Forelimb muscle (tissue), 1 donor: ENCODE data around the gene MEP1B. TPM values are rescaled to one million over a fixed set of nuclear protein-coding genes. Genes with fewer than 3 reads are reported as not detected.
"Not testable (repeated sequence)": the region's sequence is repeated elsewhere in the genome, so short reads cannot be mapped to it uniquely, and the experiment has no call there.

Experiments
- DNase-seq: peaks from one replicate; pipeline ENCODE4 v3.0.0-alpha.2; 2013; ENCODE audit warnings: low read depth
- polyA plus RNA-seq: library from polyadenylated mRNA; unstranded; fragments of 120-200 nt; gene quantifications from one replicate; pipeline ENCODE4 v1.2.1, GENCODE V29; 2013; ENCODE audit not compliant: insufficient read length

The MEP1B gene
- polyA plus RNA-seq, 1 donor, result 0.11 TPM

DNA sequence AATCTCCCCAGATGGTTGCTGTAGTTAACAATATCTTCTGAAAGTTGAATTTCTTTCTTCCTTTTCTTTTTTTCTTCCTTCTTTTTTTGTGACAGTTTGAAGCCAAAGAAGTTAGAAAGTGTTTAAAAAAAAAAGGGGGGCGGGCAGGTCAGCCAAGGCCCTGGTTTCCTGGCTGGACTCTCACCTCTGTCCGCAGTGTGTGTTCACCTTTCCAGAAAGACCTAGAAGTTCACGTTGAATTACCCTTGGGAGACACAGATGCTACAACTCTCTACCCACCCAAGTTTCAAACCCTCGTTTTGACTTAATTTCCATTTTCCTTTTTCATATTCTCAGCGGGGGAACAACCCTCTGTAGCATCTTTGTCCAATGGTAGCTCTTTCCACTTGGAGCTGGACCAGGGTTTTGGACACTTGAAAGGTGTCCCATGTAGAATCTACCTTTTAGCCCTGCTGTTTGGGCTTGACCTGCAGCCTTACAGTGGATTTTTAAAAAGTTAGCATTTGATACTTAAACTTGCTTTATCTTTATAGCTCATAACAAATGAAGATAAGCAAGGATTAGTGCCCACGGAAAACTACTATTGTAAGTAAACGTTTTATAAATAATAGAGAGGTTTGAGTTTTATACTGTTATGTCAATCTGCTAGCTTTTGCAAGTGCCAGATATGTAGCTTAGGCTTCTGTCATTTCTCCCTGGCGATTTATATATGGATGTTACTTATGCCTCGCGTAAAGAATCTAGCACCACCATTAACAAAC, 20.0 kb downstream of the MEP1B start:
- DNase-seq, result no peak

DNA sequence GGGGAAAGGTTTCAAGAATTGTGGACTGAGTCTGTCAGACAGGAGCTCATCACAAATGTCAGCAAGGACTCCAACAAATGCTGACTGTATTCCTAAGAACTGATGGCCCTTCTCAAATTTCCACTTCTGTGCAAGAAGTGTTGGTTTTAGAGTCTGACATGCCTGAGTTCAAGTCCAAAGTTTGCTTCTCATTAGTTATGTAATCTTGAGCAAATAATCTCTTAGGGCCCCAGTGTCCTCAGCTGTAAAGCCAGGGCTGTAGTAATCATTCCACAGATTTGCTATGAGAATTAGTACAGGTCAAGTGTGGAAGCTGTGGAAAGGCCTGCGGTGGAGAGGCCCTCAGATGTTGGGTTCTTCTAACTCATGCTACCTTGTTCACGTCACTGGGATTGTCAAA, 23.9 kb downstream of the MEP1B start:
- no peak for DNase-seq

DNA sequence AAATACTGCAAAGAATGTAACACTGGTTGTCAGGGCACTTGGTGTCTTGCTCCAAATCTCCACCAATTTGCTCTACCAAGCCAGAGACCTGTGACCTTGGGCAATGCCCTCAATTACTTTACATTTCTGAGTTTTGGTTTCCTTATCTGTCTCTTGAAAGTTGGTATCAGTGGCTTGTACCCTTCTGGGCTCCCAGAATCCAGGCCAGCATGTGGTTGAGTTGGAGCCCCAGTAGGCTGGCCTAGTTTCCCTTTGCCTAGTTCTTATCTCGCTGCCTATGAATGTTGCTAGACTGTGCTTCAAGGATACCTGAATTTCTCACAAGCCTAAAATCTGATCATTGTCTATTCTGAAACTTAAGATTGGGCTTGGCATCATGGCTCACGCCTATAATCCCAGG, 26.6 kb downstream of the MEP1B start:
- DNase-seq, result no peak

DNA sequence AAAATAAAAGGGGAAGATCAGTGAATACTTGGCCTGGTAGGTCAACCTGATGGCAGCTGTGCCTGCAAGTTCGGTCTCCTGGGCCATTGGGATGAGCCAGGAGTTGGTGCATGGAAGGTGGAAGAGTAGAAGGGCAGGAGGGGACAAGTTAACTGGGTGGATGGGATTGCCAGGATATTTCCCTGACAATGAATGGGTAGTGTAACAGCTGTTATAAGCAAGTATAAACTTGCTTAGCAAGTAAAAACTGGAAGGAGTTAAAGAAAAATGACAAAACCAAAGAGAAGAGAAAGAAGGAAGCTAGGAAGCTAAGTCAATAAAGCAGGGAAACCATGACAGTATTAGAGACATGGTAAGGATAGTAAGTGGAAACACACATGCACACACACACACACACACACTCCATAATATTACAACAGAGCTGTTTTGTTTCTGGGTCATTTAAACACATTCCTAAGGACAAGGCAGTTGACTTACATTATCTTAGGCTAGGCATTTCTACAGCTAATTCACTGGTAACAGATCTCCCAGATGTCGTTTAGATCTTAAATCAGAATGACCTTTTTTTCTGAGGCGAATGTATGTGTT, 29.7 kb downstream of the MEP1B start:
- no peak for DNase-seq

DNA sequence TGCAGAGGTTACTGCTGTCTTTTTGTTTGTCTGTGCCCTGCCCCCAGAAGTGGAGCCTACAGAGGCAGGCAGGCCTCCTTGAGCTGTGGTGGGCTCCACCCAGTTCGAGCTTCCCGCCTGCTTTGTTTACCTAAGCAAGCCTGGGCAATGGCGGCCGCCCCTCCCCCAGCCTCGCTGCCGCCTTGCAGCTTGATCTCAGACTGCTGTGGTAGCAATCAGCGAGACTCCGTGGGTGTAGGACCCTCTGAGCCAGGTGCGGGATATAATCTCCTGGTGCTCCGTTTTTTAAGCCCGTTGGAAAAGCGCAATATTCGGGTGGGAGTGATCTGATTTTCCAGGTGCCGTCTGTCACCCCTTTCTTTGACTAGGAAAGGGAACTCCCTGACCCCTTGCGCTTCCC, 43.5 kb downstream of the MEP1B start:
- not testable (repeated sequence) for DNase-seq

DNA sequence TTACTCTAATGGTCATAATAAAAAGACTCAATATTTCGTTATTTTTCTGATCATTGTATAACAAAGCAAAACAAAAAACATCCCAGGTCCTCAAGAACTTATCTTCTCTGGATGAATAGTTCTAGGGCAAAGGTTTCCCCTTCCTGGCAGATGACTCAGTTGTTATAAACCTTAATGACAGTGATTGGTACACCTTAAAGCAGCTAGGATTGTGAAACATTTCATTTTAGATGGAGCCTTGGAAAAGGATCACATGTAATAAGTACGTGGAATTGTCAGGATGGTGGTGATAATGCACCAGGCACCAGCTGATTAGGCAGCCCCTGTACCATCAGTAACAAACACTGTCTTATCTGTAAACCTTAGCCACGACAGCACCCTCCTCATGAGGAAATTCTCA, 47.2 kb downstream of the MEP1B start:
- DNase-seq, result no peak

DNA sequence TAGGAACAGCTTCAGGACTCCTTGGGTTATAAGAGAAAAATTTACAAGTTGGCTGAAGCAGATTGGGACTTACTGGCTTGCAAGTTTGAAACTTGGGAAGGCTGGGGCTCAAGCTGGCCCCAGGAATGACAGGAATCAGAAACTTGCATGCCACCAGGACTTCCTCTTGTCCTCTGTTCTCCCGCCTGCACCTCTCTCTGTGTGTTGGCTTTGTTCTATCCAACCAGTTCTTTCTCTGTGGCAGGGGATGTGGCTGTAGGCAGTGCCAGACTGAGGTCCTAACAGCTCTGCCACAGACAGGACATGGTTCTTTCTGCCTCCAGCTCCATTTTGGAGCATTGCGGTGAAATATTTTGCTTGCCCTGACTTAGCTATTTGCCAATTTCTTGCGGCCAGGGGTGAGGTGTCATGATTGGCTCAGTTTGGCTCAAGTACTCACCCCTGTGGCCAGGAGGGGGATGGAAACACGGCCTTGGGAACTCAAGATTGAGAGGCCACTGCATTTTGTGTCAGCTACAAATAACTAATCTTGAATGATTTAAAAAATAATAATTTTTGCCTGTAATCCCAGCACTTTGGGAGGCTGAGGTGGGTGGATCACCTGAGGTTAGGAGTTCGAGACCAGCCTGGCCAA, 48.9 kb downstream of the MEP1B start:
- DNase-seq, result no peak

DNA sequence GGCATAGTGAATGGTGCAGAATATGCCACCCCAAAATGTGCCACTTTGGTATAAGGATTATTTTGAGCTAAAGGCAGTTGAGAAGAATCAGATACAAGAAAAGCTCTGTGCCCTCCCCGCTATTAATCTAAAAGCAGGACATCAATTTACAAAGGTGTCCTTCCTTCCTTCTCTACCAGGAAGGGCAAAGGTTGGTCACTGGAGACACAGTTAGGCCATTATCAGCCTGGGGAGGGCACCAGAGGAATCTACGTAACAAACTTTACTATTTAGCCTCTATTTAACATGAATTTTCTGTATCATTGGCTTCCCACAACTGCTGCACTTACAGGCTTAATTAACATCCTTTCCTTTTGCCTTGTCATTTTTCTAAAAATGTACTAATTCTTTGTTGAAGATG, 52.6 kb downstream of the MEP1B start:
- no peak for DNase-seq

DNA sequence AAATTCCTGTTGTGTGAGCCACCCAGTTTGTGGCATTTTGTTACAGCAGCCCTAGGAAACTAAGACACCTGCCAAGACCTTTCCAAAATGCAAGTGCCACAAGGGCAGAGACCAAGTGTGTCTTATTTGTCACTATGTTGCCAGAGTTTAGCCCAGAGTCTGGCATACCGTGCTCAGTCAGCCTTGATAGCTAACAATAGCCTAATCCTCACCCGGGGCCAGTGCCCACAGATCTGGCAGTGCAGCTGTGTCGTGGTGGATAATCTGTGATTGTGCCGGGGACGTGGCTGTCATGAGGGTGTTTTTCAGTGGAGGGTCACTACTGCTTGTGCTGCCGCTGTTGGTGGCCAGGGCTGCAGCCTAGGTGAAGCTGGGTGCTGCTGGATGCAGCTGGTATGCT, 53.5 kb downstream of the MEP1B start:
- DNase-seq, result no peak

DNA sequence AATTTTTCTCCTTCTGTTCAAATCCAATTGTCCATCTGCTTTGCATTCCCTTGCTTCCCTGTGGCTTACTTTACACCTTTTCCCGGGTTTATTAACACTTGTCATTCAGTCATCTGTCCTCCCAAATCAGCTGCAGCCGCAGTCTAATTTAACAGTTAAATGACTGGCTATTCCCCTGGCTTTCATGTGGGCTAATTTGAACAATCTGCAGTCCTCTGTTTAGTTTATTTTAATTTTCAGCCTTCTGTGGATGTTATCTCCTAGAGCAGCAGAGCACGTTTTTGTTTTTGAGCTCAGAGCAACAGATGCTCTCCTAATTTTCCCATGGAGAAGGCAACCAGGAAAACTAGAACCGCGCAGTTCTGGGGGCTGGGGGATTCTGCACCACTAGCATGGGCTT, 55.0 kb downstream of the MEP1B start:
- DNase-seq, result no peak

DNA sequence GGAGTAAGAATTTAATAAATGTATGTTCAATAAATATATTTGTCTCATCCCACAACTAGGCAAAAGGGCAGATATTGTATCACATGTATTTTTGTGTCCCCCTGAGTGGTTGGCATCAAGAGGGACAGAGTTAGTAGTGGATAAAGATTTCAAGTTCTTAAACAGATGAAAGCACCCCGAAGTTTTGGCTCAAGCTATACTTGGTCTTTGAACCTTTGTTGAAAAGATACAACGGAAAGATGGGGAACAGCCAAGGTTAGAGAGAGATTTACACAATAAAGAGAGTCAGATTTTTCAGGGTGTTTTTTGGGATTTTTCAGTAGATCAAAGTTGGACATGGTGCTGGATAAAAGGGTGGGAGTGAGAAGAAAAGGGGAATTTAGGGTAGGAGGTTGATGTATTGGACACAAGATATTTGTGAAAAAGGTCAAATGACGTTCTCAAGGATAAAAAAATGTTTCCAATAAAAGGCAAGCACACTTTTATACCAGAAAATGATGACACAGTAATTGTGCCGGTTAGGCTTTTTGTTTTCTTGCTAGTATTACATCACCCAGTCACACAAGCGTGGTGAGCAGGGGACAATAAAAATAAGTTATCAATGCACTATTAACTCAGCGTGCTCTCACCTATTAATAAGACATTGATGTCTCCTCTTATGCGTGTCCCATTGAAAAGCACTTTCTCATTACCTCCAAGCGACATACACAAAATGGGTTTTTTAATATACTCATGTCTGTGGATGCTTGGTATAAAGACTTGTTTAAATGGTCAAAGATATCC, 59.5 kb downstream of the MEP1B start:
- no peak for DNase-seq

DNA sequence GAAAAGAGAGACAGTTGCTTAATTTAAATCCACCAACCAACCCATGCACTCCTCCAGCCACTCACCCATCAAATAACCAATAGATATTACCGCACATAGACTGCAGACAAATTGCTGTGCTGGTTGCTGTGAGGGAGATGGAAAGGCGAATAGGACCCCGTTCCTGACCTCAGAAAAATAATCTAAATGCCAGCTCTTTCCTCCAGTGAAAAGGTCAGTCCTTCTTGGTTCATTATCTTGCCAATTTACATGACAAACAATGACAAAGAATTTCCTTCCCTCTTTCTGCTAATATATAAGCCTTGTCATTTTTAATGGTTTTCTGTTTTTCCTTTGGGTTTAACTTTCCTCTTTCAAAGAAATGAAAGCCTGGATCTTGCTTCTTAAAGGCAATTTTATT, 61.6 kb downstream of the MEP1B start:
- no peak for DNase-seq

DNA sequence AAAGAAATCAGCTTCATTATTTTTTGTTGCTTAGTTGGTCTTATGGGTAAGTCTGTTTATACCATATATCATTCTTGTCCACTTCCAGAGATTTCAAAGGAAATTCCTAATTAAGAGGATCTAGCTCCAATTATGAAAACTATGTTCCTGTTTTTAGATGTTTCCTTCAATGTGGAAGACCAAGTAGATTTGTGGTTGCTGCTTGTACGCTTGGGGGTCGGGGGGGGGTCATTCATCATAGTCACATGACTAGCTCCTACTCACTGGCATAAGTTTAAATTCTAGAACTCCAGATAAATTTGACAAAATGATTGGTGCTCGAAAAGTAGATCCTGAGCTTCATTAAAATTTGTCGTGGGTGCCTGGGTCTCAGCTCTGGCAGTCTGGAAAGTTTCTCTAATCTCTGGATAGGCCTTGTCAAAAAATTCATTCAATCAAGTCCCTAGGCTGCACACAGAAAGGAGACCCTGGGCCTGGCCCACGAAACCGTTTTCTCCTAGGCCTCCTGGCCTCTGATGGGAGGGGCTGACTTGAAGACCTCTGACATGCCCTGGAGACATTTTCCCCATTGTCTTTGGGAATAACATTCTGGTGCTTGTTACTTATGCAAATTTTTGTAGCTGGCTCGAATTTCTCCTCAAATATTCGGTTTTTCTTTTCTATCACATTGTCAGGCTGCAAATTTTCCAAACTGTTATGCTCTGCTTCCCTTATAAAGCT, 62.5 kb downstream of the MEP1B start:
- no peak for DNase-seq

DNA sequence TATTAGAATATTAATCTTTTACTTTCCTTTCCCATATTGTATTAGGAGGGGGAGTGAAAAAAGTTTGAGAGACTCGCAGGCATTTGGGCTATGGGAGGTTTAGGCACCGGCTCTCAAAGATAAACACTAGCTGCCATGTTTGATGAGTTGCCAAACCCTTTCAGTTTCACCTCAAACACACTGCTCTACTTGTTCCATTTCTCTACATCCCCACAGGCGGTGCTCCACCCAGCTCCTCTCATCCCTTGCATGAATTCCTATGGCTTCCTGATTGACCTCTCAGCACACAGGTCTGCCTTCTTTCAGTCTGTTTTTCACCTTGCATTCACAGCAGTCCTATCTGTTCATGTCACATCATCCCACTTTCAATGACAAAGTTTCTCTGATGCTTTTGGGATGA, 65.7 kb downstream of the MEP1B start:
- DNase-seq, result no peak

DNA sequence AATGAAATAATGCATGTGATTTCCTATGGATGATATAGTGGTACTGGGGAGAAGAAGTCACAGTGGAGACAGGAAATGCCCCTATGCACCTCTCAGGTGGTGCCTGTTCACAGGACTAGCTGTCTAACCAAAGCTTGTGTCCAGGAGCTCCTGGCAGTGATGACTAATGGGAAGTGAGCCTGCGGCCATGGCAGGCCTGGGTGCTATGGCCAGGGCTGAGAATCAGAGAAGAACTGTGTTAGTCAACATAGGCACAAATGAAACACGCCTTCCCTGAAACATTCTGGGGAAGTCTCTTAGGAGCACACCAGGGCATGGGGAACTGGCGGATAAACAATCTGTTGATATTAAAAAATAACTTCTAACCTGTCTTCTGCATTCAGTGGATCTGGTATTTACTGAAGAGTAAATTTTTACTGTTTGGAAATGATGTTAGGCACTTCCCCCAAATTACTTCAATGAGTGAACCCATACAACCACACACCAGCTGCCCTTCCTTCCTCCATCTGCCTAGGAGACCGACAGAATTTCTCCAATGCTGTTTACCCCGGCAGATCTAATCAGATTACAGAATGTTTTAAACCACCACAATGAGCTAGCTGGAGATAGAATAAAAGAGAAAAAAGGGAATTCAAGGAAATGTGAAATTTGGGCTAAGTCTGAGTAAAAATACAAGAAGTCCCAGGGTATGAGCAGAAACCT, 67.4 kb downstream of the MEP1B start:
- no peak for DNase-seq

DNA sequence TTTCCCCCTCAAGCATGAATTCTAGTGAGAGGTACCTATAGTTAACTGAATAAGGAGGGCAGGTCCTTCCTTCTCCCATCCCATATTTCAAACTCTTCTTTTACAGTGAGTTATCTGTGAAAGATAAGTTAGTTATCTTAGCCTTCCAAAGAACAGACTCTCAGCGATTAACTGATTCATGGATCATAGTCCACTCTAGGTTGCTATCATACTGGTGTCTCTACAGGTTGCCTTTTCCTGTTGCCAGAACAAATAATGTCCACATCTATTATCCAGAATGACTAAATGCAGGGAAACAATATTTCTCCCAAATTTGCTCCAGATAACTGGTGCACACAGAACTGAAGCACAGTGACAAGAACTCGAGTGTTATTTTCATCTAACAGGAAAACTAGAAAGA, 68.3 kb downstream of the MEP1B start:
- no peak for DNase-seq

DNA sequence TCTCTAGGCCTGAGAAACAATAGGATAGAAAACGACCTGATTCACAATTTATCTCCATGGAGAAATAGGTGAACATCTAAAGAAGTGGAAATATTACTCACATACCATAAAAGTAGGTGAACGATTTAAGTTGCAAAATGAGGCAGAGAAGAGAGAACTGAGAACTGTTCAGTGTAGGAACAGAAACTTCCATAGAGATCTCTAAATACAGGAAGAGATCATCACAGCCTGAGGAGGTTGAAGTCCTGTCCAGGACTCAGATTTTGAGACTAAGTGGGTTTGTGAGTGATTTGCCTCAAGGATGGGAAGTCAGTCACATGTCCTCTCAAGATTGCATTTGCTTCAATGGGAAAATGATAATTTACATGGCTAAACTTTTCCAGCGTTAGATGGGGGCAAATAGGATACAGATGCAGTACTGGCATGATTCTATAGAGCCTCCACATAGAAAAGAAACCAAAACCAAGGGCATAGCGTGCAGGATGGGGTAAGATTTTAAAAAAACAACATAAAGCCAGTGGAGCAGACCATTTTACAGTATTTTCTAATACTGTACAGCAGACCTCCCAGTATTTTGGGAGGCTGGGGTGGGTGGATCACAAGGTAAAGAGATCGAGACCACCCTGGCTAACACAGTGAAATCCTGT, 68.8 kb downstream of the MEP1B start:
- no peak for DNase-seq

DNA sequence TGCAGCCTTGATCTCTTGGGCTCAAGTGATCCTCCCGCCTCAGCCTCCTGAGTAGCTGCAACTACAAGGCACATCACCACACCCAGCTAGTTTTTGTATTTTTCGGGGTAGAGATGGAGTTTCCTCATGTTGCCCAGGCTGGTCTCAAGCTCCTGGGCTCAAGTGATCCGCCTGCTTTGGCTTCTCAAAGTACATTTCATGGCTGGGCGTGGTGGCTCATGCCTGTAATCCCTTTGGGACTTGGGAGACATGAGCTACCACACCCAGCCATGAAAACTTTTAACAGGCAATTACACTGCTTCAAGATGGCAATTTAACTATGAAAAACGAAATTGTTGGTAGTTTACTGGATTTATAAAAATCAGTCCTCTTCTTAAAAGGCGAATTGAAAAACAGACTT, 69.7 kb downstream of the MEP1B start:
- DNase-seq, result no peak

DNA sequence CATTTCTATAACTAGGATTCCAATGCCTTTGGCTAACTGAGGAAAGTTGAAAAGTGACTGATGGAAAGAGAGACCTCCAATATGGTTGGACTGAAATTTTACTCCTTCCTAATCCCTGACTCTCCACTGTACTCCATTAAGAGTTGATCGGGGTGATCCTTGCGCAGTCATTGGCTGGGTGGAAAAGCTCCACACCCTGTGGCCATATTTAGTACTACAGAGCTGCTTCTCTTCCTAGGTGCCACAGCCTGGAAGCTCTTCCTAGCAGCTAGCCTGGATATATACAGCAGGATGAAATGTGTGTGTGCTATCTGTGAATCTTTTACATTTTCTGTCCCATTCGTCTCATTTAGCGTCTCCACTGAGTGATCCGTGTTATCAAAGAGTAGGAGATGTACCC, 71.2 kb downstream of the MEP1B start:
- no peak for DNase-seq

DNA sequence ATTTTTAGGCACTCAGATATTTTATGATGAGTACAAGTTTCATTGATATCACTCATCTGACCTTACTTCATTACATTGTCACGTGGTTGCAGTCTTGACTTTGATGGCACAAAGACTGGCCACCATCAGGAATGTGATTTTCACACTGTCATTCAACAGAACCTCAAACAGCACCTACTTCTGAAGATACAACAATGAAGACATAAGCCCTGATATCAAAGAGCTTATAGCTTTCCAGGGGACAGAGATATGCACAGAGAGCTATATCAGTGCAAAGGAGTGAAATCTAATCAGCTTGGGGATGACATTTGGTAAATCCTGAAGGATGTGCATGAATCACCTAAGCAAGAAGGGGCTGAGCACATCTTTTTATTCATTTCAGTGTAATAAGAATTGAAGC, 72.3 kb downstream of the MEP1B start:
- DNase-seq, result no peak

DNA sequence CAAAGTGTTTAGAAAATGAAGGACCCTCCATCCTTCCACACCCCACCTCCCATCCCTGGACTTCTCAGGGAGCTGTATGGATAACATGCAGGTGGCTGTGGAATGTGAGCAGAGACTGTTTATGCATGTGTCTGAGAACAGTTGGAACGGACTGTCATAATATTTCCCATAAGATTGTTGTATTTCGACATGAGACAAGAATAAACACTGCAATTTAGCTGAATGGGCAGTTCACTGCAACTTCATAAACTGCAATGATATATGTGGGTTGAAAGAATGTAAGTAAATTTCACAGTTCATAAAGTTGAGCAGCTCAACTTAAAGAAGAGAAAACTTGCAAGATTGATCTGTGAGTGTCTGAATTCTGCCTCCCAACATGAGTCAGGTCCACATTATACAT, 74.6 kb downstream of the MEP1B start:
- DNase-seq, result no peak
